Activated T-cell treated with anti-CD3 and anti-CD28 coated beads, Interleukin-2, amount 50 U/mL, for 24 hours (primary cell): ENCODE measurements around the gene TPD52L1.

ENCODE experiments used
- DNase-seq: peaks from one replicate; pipeline ENCODE4 v3.0.0-alpha.2; 2020
- H3K27ac Mint-ChIP-seq: 2 replicates; pipeline ENCODE4 v1.8.0; 2020; ENCODE audit warnings: mild to moderate bottlenecking, mixed read lengths
- H3K27me3 Mint-ChIP-seq: 2 replicates; pipeline ENCODE4 v1.8.0; 2020; ENCODE audit warnings: mixed read lengths
- H3K36me3 Mint-ChIP-seq: 2 replicates; pipeline ENCODE4 v1.8.0; 2020; ENCODE audit warnings: low read depth, mixed read lengths
- H3K4me1 Mint-ChIP-seq: 2 replicates; pipeline ENCODE4 v1.8.0; 2020; ENCODE audit warnings: low read depth, mixed read lengths
- H3K4me3 Mint-ChIP-seq: 2 replicates; pipeline ENCODE4 v1.8.0; 2020; ENCODE audit warnings: mild to moderate bottlenecking, moderate library complexity, mixed read lengths
- H3K9me3 Mint-ChIP-seq: 2 replicates; pipeline ENCODE4 v1.8.0; 2020; ENCODE audit warnings: mixed read lengths

Gene TPD52L1

GRCh38 chr6:125198398-125198937, 44.9 kb downstream of the TPD52L1 start:
- Mint-ChIP-seq H3K27me3 (peaks cover 16% of the 10 kb centered on the region), H3K9me3 (no peaks in the 10 kb centered on the region), H3K4me1 (no peaks in the 10 kb centered on the region), H3K36me3 (no peaks in the 10 kb centered on the region), H3K27ac (no peak overlapping the region), H3K4me3 (no peak overlapping the region)
- DNase-seq = no peak

- no peak for DNase-seq
- peaks cover 24% of the 10 kb centered on the region for H3K27me3 Mint-ChIP-seq
- no peak overlapping the region for H3K4me3 Mint-ChIP-seq
- no peaks in the 10 kb centered on the region for H3K4me1 Mint-ChIP-seq
- H3K9me3 Mint-ChIP-seq = no peaks in the 10 kb centered on the region
- no peaks in the 10 kb centered on the region for H3K36me3 Mint-ChIP-seq
- H3K27ac Mint-ChIP-seq = no peak overlapping the region
Observed at GRCh38 chr6:125200941-125201340, 47.4 kb downstream of the TPD52L1 start.

GRCh38 chr6:125201961-125202729, 48.6 kb downstream of the TPD52L1 start:
- H3K27ac Mint-ChIP-seq = no peak overlapping the region
- H3K27me3 Mint-ChIP-seq = peaks cover 29% of the 10 kb centered on the region
- DNase-seq = no peak
- H3K9me3 Mint-ChIP-seq = no peaks in the 10 kb centered on the region
- H3K4me1 Mint-ChIP-seq = no peaks in the 10 kb centered on the region
- H3K36me3 Mint-ChIP-seq = no peaks in the 10 kb centered on the region
- no peak overlapping the region for H3K4me3 Mint-ChIP-seq

- H3K4me3 Mint-ChIP-seq = no peak overlapping the region
- H3K27ac Mint-ChIP-seq = no peak overlapping the region
- H3K27me3 Mint-ChIP-seq = peaks cover 29% of the 10 kb centered on the region
- no peaks in the 10 kb centered on the region for H3K4me1 Mint-ChIP-seq
- no peak for DNase-seq
- no peaks in the 10 kb centered on the region for H3K36me3 Mint-ChIP-seq
- H3K9me3 Mint-ChIP-seq = no peaks in the 10 kb centered on the region
Observed at GRCh38 chr6:125203395-125203794, 49.8 kb downstream of the TPD52L1 start.

GRCh38 chr6:125205931-125206330, 52.4 kb downstream of the TPD52L1 start:
- Mint-ChIP-seq H3K27ac (no peak overlapping the region), H3K9me3 (no peaks in the 10 kb centered on the region), H3K4me3 (no peak overlapping the region), H3K27me3 (peaks cover 23% of the 10 kb centered on the region), H3K4me1 (no peaks in the 10 kb centered on the region), H3K36me3 (no peaks in the 10 kb centered on the region)
- DNase-seq = no peak

- Mint-ChIP-seq H3K36me3 (no peaks in the 10 kb centered on the region), H3K27ac (no peak overlapping the region), H3K27me3 (peaks cover 24% of the 10 kb centered on the region), H3K4me3 (no peak overlapping the region), H3K9me3 (no peaks in the 10 kb centered on the region), H3K4me1 (no peaks in the 10 kb centered on the region)
- no peak for DNase-seq
Observed at GRCh38 chr6:125206389-125206788, 52.8 kb downstream of the TPD52L1 start.

GRCh38 chr6:125207956-125208355, 54.4 kb downstream of the TPD52L1 start:
- Mint-ChIP-seq H3K4me1 (no peaks in the 10 kb centered on the region), H3K27ac (no peak overlapping the region), H3K9me3 (no peaks in the 10 kb centered on the region), H3K4me3 (no peak overlapping the region), H3K36me3 (no peaks in the 10 kb centered on the region), H3K27me3 (peaks cover 24% of the 10 kb centered on the region)
- no peak for DNase-seq

- DNase-seq = no peak
- no peak overlapping the region for H3K4me3 Mint-ChIP-seq
- H3K27ac Mint-ChIP-seq = no peak overlapping the region
- H3K9me3 Mint-ChIP-seq = no peaks in the 10 kb centered on the region
- peaks cover 18% of the 10 kb centered on the region for H3K27me3 Mint-ChIP-seq
- no peaks in the 10 kb centered on the region for H3K36me3 Mint-ChIP-seq
- no peaks in the 10 kb centered on the region for H3K4me1 Mint-ChIP-seq
Observed at GRCh38 chr6:125208625-125209249, 55.2 kb downstream of the TPD52L1 start.

- H3K4me1 Mint-ChIP-seq = no peaks in the 10 kb centered on the region
- DNase-seq = no peak
- no peak overlapping the region for H3K27ac Mint-ChIP-seq
- H3K9me3 Mint-ChIP-seq = no peaks in the 10 kb centered on the region
- no peak overlapping the region for H3K4me3 Mint-ChIP-seq
- no peaks in the 10 kb centered on the region for H3K36me3 Mint-ChIP-seq
- H3K27me3 Mint-ChIP-seq = peaks cover 17% of the 10 kb centered on the region
Observed at GRCh38 chr6:125210667-125211066, 57.1 kb downstream of the TPD52L1 start.

- H3K27me3 Mint-ChIP-seq = peaks cover 15% of the 10 kb centered on the region
Observed at GRCh38 chr6:125211352-125211751, 57.8 kb downstream of the TPD52L1 start.

GRCh38 chr6:125212377-125212776, 58.8 kb downstream of the TPD52L1 start:
- Mint-ChIP-seq H3K27me3 (peaks cover 9% of the 10 kb centered on the region), H3K4me1 (no peaks in the 10 kb centered on the region), H3K36me3 (no peaks in the 10 kb centered on the region), H3K9me3 (no peaks in the 10 kb centered on the region), H3K27ac (no peak overlapping the region), H3K4me3 (no peak overlapping the region)
- no peak for DNase-seq

More at GRCh38 chr6:125211352-125211751, 57.8 kb downstream of the TPD52L1 start:
- H3K4me1 Mint-ChIP-seq = no peaks in the 10 kb centered on the region
- no peak overlapping the region for H3K4me3 Mint-ChIP-seq
- H3K36me3 Mint-ChIP-seq = no peaks in the 10 kb centered on the region
- H3K27ac Mint-ChIP-seq = no peak overlapping the region
- no peak for DNase-seq
- H3K9me3 Mint-ChIP-seq = no peaks in the 10 kb centered on the region

GRCh38 chr6:125213939-125214338, 60.4 kb downstream of the TPD52L1 start:
- Mint-ChIP-seq H3K4me3 (no peak overlapping the region), H3K36me3 (no peaks in the 10 kb centered on the region), H3K9me3 (no peaks in the 10 kb centered on the region), H3K27me3 (peaks cover 11% of the 10 kb centered on the region), H3K4me1 (no peaks in the 10 kb centered on the region), H3K27ac (no peak overlapping the region)
- DNase-seq = no peak

GRCh38 chr6:125215252-125215819, 61.8 kb downstream of the TPD52L1 start:
- no peak for DNase-seq
- H3K4me1 Mint-ChIP-seq = no peaks in the 10 kb centered on the region
- no peaks in the 10 kb centered on the region for H3K36me3 Mint-ChIP-seq
- no peak overlapping the region for H3K4me3 Mint-ChIP-seq
- H3K27me3 Mint-ChIP-seq = peaks cover 11% of the 10 kb centered on the region
- H3K9me3 Mint-ChIP-seq = no peaks in the 10 kb centered on the region
- H3K27ac Mint-ChIP-seq = no peak overlapping the region

- H3K36me3 Mint-ChIP-seq = no peaks in the 10 kb centered on the region
- no peaks in the 10 kb centered on the region for H3K9me3 Mint-ChIP-seq
- H3K27me3 Mint-ChIP-seq = peaks cover 11% of the 10 kb centered on the region
- H3K27ac Mint-ChIP-seq = no peak overlapping the region
- no peaks in the 10 kb centered on the region for H3K4me1 Mint-ChIP-seq
- no peak overlapping the region for H3K4me3 Mint-ChIP-seq
- DNase-seq = no peak
Observed at GRCh38 chr6:125216015-125216414, 62.4 kb downstream of the TPD52L1 start.

GRCh38 chr6:125217369-125217768, 63.8 kb downstream of the TPD52L1 start:
- DNase-seq = no peak
- H3K27ac Mint-ChIP-seq = no peak overlapping the region
- H3K27me3 Mint-ChIP-seq = peaks cover 11% of the 10 kb centered on the region
- no peak overlapping the region for H3K4me3 Mint-ChIP-seq
- no peaks in the 10 kb centered on the region for H3K9me3 Mint-ChIP-seq
- H3K4me1 Mint-ChIP-seq = no peaks in the 10 kb centered on the region
- no peaks in the 10 kb centered on the region for H3K36me3 Mint-ChIP-seq
